ENCODE measurements around the gene NBAS.

DNA sequence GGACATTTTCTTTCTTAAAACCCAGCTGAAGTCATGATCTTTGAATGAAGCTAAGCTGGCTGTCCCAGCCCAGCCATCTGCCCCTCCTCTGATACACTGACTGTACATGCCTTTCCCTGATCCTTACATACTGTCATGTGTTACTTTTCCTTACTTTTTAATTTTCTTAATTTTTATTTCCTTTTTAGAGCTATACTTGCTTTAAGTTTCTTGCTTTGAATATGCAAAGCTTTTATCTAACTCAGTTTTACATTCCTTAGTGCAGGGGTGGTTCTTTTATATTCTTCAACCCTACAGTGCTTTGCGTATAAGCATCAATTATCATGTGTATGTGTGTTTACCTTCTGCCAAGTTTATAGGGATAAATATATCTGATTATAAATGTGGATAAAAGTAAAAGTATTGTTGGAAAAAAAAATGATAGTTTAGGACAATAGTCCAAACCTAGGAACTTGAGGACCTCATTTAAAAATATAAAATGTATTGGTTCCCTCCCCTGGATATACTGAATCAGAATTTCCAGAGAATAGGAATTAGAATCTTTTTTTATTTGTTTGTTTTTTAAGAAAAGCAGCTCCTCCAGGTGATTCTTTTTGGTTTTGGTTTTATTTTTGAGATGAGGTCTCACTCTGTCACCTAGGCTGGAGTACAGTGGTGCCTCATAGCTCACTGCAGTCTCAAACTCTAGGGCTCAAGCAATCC, 48.4 kb upstream of the NBAS start:
- TF ChIP-seq, protein P1, sequence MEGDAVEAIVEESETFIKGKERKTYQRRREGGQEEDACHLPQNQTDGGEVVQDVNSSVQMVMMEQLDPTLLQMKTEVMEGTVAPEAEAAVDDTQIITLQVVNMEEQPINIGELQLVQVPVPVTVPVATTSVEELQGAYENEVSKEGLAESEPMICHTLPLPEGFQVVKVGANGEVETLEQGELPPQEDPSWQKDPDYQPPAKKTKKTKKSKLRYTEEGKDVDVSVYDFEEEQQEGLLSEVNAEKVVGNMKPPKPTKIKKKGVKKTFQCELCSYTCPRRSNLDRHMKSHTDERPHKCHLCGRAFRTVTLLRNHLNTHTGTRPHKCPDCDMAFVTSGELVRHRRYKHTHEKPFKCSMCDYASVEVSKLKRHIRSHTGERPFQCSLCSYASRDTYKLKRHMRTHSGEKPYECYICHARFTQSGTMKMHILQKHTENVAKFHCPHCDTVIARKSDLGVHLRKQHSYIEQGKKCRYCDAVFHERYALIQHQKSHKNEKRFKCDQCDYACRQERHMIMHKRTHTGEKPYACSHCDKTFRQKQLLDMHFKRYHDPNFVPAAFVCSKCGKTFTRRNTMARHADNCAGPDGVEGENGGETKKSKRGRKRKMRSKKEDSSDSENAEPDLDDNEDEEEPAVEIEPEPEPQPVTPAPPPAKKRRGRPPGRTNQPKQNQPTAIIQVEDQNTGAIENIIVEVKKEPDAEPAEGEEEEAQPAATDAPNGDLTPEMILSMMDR (IDR thresholded peaks at IDR 0.05), result no peak
- TF ChIP-seq POLR2A (IDR thresholded peaks at IDR 0.05), result no peak
